C4-2B (cell line): Measurements from ENCODE around the gene CCSER2.

Source experiments
- ZFX ChIP-seq: fragments of 450-650 bp; IDR thresholded peaks from 2 replicates; pipeline ENCODE4 v1.6.1; 2017
- TF ChIP-seq, protein P1 (sequence below): fragments of 450-650 bp; conservative IDR thresholded peaks from 2 replicates; pipeline ENCODE4 v1.5.1; 2017; ENCODE audit warnings: mild to moderate bottlenecking

DNA sequence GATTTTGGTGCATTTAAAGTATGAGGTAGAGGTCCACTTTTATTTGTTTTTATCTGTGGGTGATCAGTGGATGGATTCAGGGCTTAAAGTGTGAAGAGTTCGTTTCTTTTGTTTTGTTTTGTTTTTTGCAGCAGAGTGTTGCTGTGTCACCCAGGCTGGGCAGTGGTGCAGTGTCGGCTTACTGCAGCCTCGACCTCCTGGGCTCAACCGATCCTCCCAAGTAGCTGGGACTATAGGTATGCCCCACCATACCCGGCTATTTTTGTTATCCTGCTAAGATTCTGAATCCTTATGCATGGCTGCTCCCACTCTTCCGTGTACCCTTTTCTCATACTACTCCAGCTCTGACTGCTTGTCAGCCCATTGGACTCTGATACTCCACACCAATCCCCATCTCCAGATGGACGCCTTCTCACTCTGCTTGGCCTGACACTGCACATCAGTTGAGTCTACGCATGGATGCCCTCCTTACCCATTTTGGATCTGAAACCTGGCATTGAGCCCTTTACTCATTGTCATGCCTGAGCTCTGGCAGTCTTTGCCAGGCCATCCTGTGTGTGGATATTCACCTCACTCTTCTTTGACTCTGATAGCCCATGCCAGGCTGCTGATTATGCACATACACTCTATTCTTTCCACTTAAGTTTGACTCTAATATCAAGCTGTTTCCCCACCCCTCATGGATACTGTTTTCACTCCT is 119.5 kb downstream of the CCSER2 start:
- TF ChIP-seq, protein P1, sequence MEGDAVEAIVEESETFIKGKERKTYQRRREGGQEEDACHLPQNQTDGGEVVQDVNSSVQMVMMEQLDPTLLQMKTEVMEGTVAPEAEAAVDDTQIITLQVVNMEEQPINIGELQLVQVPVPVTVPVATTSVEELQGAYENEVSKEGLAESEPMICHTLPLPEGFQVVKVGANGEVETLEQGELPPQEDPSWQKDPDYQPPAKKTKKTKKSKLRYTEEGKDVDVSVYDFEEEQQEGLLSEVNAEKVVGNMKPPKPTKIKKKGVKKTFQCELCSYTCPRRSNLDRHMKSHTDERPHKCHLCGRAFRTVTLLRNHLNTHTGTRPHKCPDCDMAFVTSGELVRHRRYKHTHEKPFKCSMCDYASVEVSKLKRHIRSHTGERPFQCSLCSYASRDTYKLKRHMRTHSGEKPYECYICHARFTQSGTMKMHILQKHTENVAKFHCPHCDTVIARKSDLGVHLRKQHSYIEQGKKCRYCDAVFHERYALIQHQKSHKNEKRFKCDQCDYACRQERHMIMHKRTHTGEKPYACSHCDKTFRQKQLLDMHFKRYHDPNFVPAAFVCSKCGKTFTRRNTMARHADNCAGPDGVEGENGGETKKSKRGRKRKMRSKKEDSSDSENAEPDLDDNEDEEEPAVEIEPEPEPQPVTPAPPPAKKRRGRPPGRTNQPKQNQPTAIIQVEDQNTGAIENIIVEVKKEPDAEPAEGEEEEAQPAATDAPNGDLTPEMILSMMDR = no peak
- TF ChIP-seq ZFX = no peak
